ENCODE data around the gene SRRM5.
"Not testable (repeated sequence)": the region's sequence is repeated elsewhere in the genome, so short reads cannot be mapped to it uniquely, and the experiment has no call there.

Gene SRRM5

GRCh38 chr19:43634506-43634871 lies 22.6 kb downstream of the SRRM5 start:
- TF ChIP-seq ZNF384 (IDR thresholded peaks at IDR 0.05) (no peak), FOXM1 (IDR thresholded peaks at IDR 0.05; ENCODE audit: borderline replicate concordance) (no peak), SUZ12 (IDR thresholded peaks at IDR 0.05) (no peak), TARDBP (IDR thresholded peaks at IDR 0.05) (no peak), SP1 (IDR thresholded peaks at IDR 0.05) (no peak), HDGF (IDR thresholded peaks at IDR 0.05; ENCODE audit: borderline replicate concordance) (no peak), BHLHE40 (IDR thresholded peaks at IDR 0.05; ENCODE audit: borderline replicate concordance) (no peak), LEF1 (IDR thresholded peaks at IDR 0.05; ENCODE audit: borderline replicate concordance) (no peak), FOXA1 (IDR thresholded peaks at IDR 0.05) (no peak), PKNOX1 (IDR thresholded peaks at IDR 0.05) (no peak), FOXK2 (IDR thresholded peaks at IDR 0.05) (no peak), ELF4 (IDR thresholded peaks at IDR 0.05) (no peak), NFRKB (IDR thresholded peaks at IDR 0.05) (no peak), CTBP1 (IDR thresholded peaks at IDR 0.05; ENCODE audit: borderline replicate concordance) (no peak), L3MBTL2 (conservative IDR thresholded peaks at IDR 0.05) (no peak), ARNT (IDR thresholded peaks at IDR 0.05) (no peak)
- ChIA-PET POLR2A (no interaction called here), CTCF (no interaction called here)
- DNase-seq (ENCODE audit: extremely low spot score), result no peak

GRCh38 chr19:43634872-43635560 lies 23.1 kb downstream of the SRRM5 start:
- CTCF ChIA-PET, result no interaction called here
- DNase-seq (ENCODE audit: extremely low spot score), result no peak
- no peak for TF ChIP-seq BHLHE40 (IDR thresholded peaks at IDR 0.05; ENCODE audit: borderline replicate concordance)
- no peak for TF ChIP-seq FOXK2 (IDR thresholded peaks at IDR 0.05)
- TF ChIP-seq PKNOX1 (IDR thresholded peaks at IDR 0.05), result no peak
- TF ChIP-seq SP1 (IDR thresholded peaks at IDR 0.05), result no peak
- TF ChIP-seq FOXM1 (IDR thresholded peaks at IDR 0.05; ENCODE audit: borderline replicate concordance), result no peak
- no peak for TF ChIP-seq L3MBTL2 (conservative IDR thresholded peaks at IDR 0.05)
- no peak for TF ChIP-seq HDGF (IDR thresholded peaks at IDR 0.05; ENCODE audit: borderline replicate concordance)
- no peak for TF ChIP-seq ZNF384 (IDR thresholded peaks at IDR 0.05)
- TF ChIP-seq ELF4 (IDR thresholded peaks at IDR 0.05), result no peak
- TF ChIP-seq CTBP1 (IDR thresholded peaks at IDR 0.05; ENCODE audit: borderline replicate concordance), result no peak
- POLR2A ChIA-PET, result no interaction called here

- DNase-seq (ENCODE audit: extremely low spot score); CTCF ChIA-PET; POLR2A ChIA-PET: not testable (repeated sequence)
Observed at GRCh38 chr19:43635561-43635940, 23.7 kb downstream of the SRRM5 start.

- ChIA-PET CTCF (no interaction called here), POLR2A (no interaction called here)
- TF ChIP-seq SP1 (IDR thresholded peaks at IDR 0.05) (no peak), SUZ12 (IDR thresholded peaks at IDR 0.05) (no peak), PKNOX1 (IDR thresholded peaks at IDR 0.05) (no peak), HDGF (IDR thresholded peaks at IDR 0.05; ENCODE audit: borderline replicate concordance) (no peak), NFRKB (IDR thresholded peaks at IDR 0.05) (no peak), ARNT (IDR thresholded peaks at IDR 0.05) (no peak), FOXK2 (IDR thresholded peaks at IDR 0.05) (no peak), LEF1 (IDR thresholded peaks at IDR 0.05; ENCODE audit: borderline replicate concordance) (no peak), BHLHE40 (IDR thresholded peaks at IDR 0.05; ENCODE audit: borderline replicate concordance) (no peak), FOXM1 (IDR thresholded peaks at IDR 0.05; ENCODE audit: borderline replicate concordance) (no peak), ZNF384 (IDR thresholded peaks at IDR 0.05) (no peak), CTBP1 (IDR thresholded peaks at IDR 0.05; ENCODE audit: borderline replicate concordance) (no peak), L3MBTL2 (conservative IDR thresholded peaks at IDR 0.05) (no peak), ELF4 (IDR thresholded peaks at IDR 0.05) (no peak), TARDBP (IDR thresholded peaks at IDR 0.05) (no peak), FOXA1 (IDR thresholded peaks at IDR 0.05) (no peak)
- DNase-seq (ENCODE audit: extremely low spot score), result no peak
Observed at GRCh38 chr19:43636121-43636683, 24.3 kb downstream of the SRRM5 start.

- POLR2A ChIA-PET, result no interaction called here
- CTCF ChIA-PET, result no interaction called here
- DNase-seq (ENCODE audit: extremely low spot score), result no peak
- TF ChIP-seq ZNF384 (IDR thresholded peaks at IDR 0.05) (no peak), TARDBP (IDR thresholded peaks at IDR 0.05) (no peak), LEF1 (IDR thresholded peaks at IDR 0.05; ENCODE audit: borderline replicate concordance) (no peak)
Observed at GRCh38 chr19:43638214-43638994, 26.5 kb downstream of the SRRM5 start.

- no peak for DNase-seq (ENCODE audit: extremely low spot score)
- ChIA-PET CTCF (no interaction called here), POLR2A (no interaction called here)
- TF ChIP-seq ARNT (IDR thresholded peaks at IDR 0.05) (no peak), FOXK2 (IDR thresholded peaks at IDR 0.05) (no peak), FOXM1 (IDR thresholded peaks at IDR 0.05; ENCODE audit: borderline replicate concordance) (no peak), LEF1 (IDR thresholded peaks at IDR 0.05; ENCODE audit: borderline replicate concordance) (no peak)
Observed at GRCh38 chr19:43638995-43639518, 27.2 kb downstream of the SRRM5 start.
